MCF 10A (cell line): ENCODE measurements around the gene CHCHD3. TPM values are rescaled to one million over a fixed set of nuclear protein-coding genes. Genes with fewer than 3 reads are reported as not detected.
"Not testable (repeated sequence)": the region's sequence is repeated elsewhere in the genome, so short reads cannot be mapped to it uniquely, and the experiment has no call there.

Experiments
- BruUV-seq: library from RNA; stranded (reverse); fragments of 400-500 nt; replicated peaks from 2 replicates; lab custom pipeline; 2021; lab: Mats Ljungman, UMichigan
- CTCF ChIA-PET: fragments of 300-600 bp; sonication (Branson Sonifier 250); formaldehyde crosslinking; extraction: SDS; loops from one replicate; lab custom pipeline; 2021; ENCODE audit warnings: antibody characterized with exemption, inconsistent platforms; lab: Yijun Ruan, JAX
- POLR2A ChIA-PET: fragments of 300-600, 350-650 bp; sonication (Branson Sonifier 250); formaldehyde crosslinking; extraction: SDS; loops from one replicate; lab custom pipeline; 2020; ENCODE audit warnings: antibody characterized with exemption, inconsistent platforms; lab: Yijun Ruan, JAX
- DNase-seq: peaks from one replicate; pipeline ENCODE4 v3.0.0-alpha.2; 2018; ENCODE audit not compliant: unreplicated experiment
- H3K27ac Mint-ChIP-seq: one replicate; pipeline ENCODE4 v1.8.0; 2022; ENCODE audit warnings: mild to moderate bottlenecking, low read depth, mixed read lengths; ENCODE audit not compliant: unreplicated experiment
- H3K27me3 Mint-ChIP-seq: one replicate; pipeline ENCODE4 v1.8.0; 2022; ENCODE audit warnings: mixed read lengths; ENCODE audit not compliant: insufficient read depth, unreplicated experiment
- H3K36me3 Mint-ChIP-seq: one replicate; pipeline ENCODE4 v1.8.0; 2022; ENCODE audit warnings: mild to moderate bottlenecking, moderate library complexity, mixed read lengths; ENCODE audit not compliant: insufficient read depth, unreplicated experiment
- H3K4me1 Mint-ChIP-seq: one replicate; pipeline ENCODE4 v1.8.0; 2022; ENCODE audit warnings: mixed read lengths; ENCODE audit not compliant: insufficient read depth, unreplicated experiment
- H3K4me3 Mint-ChIP-seq: one replicate; pipeline ENCODE4 v1.8.0; 2022; ENCODE audit warnings: mild to moderate bottlenecking, moderate library complexity, mixed read lengths; ENCODE audit not compliant: unreplicated experiment
- H3K9me3 Mint-ChIP-seq: one replicate; pipeline ENCODE4 v1.8.0; 2022; ENCODE audit warnings: mixed read lengths; ENCODE audit not compliant: unreplicated experiment
- intact Hi-C: fragments of 100-400 bp; cut with micrococcal nuclease; formaldehyde crosslinking; loops from 2 replicates; pipeline ENCODE4 v1.14.1; 2022
- total RNA-seq: library from RNA; stranded (reverse); gene quantifications from 2 replicates; pipeline ENCODE4 v1.2.3, GENCODE V29; 2022
- TF ChIP-seq, protein P1 (sequence below): fragments of 200-600 bp; IDR thresholded peaks from one replicate; pipeline ENCODE4 v1.8.0; 2022; ENCODE audit warnings: antibody characterized with exemption, mild to moderate bottlenecking; ENCODE audit not compliant: unreplicated experiment

Gene CHCHD3
- total RNA-seq, 1 experiment from 2014 or later, result 102 TPM

DNA sequence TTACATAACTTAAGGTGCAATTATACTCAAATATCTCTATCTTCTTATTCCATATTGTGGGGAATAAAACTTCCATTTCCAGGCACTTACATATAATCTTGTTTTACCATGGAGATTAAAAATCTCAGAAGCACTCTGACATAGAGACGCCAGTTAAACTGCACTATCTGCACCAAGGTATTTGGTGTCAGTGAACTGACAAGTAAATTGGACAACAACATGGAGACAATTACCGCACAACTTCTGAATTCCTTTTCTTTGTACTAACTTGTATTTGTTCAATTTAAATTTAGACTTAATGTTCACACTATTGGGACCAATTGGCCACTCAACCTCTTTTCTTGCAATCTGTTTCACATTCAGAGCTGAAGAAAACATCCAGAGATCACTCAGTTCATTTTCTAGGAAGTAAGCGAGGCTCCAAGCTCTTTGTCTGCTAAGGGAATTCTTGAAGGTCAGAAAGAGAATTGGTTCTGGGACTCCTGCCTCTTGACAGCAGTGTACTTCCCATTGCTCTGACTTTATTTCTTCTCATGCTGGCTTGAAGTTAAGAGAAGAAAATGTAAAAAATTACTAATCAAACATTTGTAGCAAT is 184.7 kb downstream of the CHCHD3 start:
- CTCF ChIA-PET, result no interaction called here
- TF ChIP-seq, protein P1, sequence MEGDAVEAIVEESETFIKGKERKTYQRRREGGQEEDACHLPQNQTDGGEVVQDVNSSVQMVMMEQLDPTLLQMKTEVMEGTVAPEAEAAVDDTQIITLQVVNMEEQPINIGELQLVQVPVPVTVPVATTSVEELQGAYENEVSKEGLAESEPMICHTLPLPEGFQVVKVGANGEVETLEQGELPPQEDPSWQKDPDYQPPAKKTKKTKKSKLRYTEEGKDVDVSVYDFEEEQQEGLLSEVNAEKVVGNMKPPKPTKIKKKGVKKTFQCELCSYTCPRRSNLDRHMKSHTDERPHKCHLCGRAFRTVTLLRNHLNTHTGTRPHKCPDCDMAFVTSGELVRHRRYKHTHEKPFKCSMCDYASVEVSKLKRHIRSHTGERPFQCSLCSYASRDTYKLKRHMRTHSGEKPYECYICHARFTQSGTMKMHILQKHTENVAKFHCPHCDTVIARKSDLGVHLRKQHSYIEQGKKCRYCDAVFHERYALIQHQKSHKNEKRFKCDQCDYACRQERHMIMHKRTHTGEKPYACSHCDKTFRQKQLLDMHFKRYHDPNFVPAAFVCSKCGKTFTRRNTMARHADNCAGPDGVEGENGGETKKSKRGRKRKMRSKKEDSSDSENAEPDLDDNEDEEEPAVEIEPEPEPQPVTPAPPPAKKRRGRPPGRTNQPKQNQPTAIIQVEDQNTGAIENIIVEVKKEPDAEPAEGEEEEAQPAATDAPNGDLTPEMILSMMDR, result no peak
- POLR2A ChIA-PET, result interaction anchor here (0.7 kb wide), 1 partner anchor 125 kb away, joined by 3 read pairs; no protein-coding TSS in a partner anchor
- DNase-seq, result no peak
- peaks cover 6% of the 10 kb centered on the region for H3K4me1 Mint-ChIP-seq
- H3K4me3 Mint-ChIP-seq, result no peak overlapping the region
- no peak overlapping the region for H3K27ac Mint-ChIP-seq
- BruUV-seq, result no TSS peak
- intact Hi-C loops, result no loop called here
- H3K36me3 Mint-ChIP-seq, result peaks cover 5% of the 10 kb centered on the region
- H3K9me3 Mint-ChIP-seq, result peaks cover under 1% of the 10 kb centered on the region
- H3K27me3 Mint-ChIP-seq, result no peaks in the 10 kb centered on the region

DNA sequence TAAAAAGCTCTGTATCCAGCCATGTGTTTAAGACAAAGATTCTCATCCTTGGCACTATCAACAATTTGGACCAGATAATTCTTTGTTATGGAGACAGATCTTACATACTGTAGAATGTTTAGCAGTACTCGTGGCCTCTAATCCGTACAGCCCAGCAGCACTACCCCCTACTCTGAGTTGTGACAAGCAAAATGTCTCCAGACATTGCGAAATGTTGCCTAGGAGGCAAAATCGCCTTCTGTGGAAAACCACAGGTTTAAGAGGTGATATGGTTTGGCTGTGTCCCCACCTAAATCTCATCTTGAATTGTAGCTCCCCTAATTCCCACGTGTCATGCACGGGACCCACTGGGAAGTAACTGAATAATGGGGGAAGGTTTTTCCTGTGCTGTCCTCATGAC is 186.7 kb downstream of the CHCHD3 start:
- POLR2A ChIA-PET, result no interaction called here
- Mint-ChIP-seq H3K27ac (no peak overlapping the region), H3K4me1 (peaks cover 6% of the 10 kb centered on the region), H3K36me3 (peaks cover 5% of the 10 kb centered on the region), H3K27me3 (no peaks in the 10 kb centered on the region), H3K4me3 (no peak overlapping the region), H3K9me3 (peaks cover 7% of the 10 kb centered on the region)
- no peak for DNase-seq
- no TSS peak for BruUV-seq
- intact Hi-C loops, result no loop called here
- TF ChIP-seq, protein P1, result no peak
- CTCF ChIA-PET, result interaction anchor here (0.8 kb wide), 1 partner anchor 12 kb away, joined by 3 read pairs; no protein-coding TSS in a partner anchor

DNA sequence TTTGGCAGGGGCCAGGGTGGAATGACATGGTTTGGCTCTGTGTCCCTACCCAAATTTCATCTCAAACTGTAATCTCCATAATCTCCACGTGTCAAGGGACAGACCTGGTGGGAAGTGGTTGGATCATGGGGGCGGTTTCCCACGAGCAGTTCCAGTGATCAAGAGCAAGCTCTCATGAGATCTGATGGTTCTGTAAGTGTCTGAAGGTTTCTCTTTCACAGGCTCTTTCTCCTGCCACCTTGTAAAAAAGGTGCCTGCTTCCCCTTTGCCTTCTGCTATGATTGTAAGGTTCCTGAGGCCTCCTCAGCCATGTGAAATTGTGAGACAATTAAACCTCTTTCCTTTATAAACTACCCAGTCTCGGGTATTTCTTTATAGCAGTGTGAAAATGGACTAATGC is 188.3 kb downstream of the CHCHD3 start:
- Mint-ChIP-seq H3K4me3 (no peak overlapping the region), H3K27me3 (no peaks in the 10 kb centered on the region), H3K36me3 (peaks cover 5% of the 10 kb centered on the region), H3K9me3 (peaks cover 7% of the 10 kb centered on the region), H3K4me1 (peaks cover 6% of the 10 kb centered on the region), H3K27ac (no peak overlapping the region)
- TF ChIP-seq, protein P1, result no peak
- no TSS peak for BruUV-seq
- no peak for DNase-seq
- CTCF ChIA-PET, result no interaction called here
- intact Hi-C loops, result no loop called here
- POLR2A ChIA-PET, result no interaction called here

DNA sequence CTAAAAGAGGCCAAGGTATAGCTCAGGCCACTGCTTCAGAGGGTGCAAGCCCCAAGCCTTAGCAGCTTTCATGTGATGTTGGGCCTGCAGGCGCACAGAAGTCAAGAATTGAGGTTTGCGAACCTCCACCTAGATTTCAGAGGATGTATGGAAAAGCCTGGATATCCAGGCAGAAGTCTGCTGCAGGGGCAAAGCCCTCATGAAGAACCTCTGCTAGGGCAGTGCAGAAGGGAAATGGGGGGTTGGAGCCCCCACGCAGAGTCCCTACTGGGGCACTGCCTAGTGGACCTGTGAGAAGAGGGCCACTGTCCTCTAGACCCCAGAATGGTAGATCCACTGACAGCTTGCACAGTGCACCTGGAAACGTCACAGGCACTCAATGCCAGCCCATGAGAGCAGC is 189.1 kb downstream of the CHCHD3 start:
- CTCF ChIA-PET, H3K9me3 Mint-ChIP-seq, H3K27me3 Mint-ChIP-seq: not testable (repeated sequence)

More for the DNA sequence above, 189.1 kb downstream of the CHCHD3 start:
- BruUV-seq, DNase-seq, H3K4me1 Mint-ChIP-seq, H3K27ac Mint-ChIP-seq, POLR2A ChIA-PET, H3K36me3 Mint-ChIP-seq, intact Hi-C loops, H3K4me3 Mint-ChIP-seq: not testable (repeated sequence)
